Mucosa of stomach (tissue), 1 donor: ENCODE measurements around the gene CROCC2.

Experiments
- H3K27me3 ChIP-seq: one replicate; pipeline ENCODE4 v1.7.0; 2013; ENCODE audit warnings: mild to moderate bottlenecking, low read length; ENCODE audit not compliant: control insufficient read depth, insufficient read depth
- H3K36me3 ChIP-seq: one replicate; pipeline ENCODE4 v1.7.0; 2013; ENCODE audit warnings: low read length; ENCODE audit not compliant: control insufficient read depth, insufficient read depth
- H3K4me1 ChIP-seq: one replicate; pipeline ENCODE4 v1.7.0; 2013; ENCODE audit warnings: mild to moderate bottlenecking, low read length; ENCODE audit not compliant: control insufficient read depth, insufficient read depth
- H3K4me3 ChIP-seq: one replicate; pipeline ENCODE4 v1.7.0; 2013; ENCODE audit warnings: low read length
- H3K9ac ChIP-seq: one replicate; pipeline ENCODE4 v1.7.0; 2013; ENCODE audit warnings: mild to moderate bottlenecking, low read length, moderate library complexity
- H3K9me3 ChIP-seq: one replicate; pipeline ENCODE4 v1.7.0; 2013; ENCODE audit warnings: mild to moderate bottlenecking, low read length, moderate library complexity; ENCODE audit not compliant: control insufficient read depth
- donor health status: Pancreatic carcinoma.

Gene CROCC2

DNA sequence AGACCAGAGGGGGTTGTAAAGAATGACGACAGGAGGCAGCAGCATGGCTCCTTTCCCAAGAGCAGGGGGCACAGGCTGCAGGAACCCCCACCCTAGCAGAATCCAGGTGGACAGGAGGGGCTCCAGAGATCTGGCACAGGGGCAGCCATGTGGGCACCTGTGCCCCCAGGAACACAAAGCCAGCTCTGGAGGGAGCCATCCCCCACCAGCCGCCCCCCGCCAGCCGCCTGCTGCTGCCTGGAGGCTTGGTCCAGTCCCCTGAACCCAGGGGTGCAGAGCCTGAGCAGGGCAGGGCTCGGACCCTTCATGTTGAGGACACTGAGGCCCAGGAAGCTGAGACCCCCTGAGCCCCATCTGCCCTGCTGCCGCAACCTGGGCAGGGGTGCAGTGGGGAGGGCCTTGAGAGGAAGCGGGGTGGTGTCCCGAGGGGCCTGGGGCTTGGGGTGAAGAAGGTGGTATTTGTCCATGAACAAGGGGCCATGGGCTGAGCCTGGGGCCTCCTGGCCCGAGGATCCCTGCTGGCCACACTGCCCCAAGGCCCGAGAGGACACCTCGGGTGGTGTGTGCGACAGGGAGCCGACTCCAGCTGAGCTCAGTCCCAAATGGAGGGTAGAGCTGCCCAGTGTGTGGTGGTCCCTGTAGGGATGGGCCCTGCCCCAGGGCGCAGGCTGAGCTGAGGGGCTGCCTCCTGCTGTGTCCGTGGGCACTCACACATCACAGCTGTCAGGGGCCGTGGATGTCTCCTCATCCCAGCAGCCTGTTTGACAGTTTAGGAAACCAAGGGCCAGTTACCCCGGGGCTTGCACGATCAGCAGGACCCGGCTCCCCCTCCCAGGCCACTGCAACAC, 52.5 kb downstream of the CROCC2 start:
- Histone ChIP-seq H3K9ac (no peak overlapping the region), H3K27me3 (no peaks in the 10 kb centered on the region)

DNA sequence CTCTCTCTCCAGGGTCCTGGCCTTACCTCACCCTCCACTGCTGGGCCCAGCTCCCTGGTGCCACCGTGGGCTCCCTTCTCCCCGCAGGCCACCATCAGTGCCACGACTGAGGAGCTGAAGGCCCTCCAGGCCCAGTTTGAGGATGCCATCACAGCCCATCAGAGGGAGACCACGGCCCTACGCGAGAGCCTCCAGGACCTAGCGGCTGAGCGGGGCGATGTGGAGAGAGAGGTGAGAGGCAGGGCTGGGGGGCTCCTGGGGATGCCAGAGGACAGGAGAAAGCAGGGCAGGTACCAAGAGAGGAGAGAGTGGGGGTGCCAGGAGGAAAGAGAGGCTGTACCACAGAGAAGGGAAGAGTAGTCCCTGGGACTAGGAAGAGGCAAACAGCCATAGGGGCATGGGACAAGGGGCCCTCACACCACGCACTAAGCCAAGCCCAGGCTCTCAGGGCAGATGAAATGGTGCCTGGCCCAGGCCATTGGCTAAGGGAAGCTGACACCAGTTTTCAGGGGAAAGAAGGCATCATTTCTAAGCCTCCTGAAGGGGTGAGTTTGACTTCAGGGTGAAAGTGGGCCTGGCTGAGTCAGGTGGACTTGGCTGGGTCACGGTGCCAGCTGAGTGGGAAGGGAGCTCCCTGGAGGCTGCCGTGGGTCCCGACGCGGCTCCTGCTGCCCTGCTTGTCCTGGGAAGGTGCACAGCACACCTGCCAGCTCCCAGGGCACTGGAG, 53.2 kb downstream of the CROCC2 start:
- Histone ChIP-seq H3K4me1 (peaks cover 5% of the 10 kb centered on the region), H3K36me3 (no peaks in the 10 kb centered on the region), H3K9me3 (no peaks in the 10 kb centered on the region), H3K9ac (no peak overlapping the region), H3K27me3 (no peaks in the 10 kb centered on the region), H3K4me3 (no peak overlapping the region)

More for the DNA sequence above, 52.5 kb downstream of the CROCC2 start:
- no peaks in the 10 kb centered on the region for H3K36me3 ChIP-seq
- H3K4me3 ChIP-seq = no peak overlapping the region
- H3K9me3 ChIP-seq = no peaks in the 10 kb centered on the region
- H3K4me1 ChIP-seq = peaks cover 5% of the 10 kb centered on the region

- H3K27me3 ChIP-seq = no peaks in the 10 kb centered on the region
Measured at GRCh38 chr2:240959941-240960308, 53.8 kb downstream of the CROCC2 start.

DNA sequence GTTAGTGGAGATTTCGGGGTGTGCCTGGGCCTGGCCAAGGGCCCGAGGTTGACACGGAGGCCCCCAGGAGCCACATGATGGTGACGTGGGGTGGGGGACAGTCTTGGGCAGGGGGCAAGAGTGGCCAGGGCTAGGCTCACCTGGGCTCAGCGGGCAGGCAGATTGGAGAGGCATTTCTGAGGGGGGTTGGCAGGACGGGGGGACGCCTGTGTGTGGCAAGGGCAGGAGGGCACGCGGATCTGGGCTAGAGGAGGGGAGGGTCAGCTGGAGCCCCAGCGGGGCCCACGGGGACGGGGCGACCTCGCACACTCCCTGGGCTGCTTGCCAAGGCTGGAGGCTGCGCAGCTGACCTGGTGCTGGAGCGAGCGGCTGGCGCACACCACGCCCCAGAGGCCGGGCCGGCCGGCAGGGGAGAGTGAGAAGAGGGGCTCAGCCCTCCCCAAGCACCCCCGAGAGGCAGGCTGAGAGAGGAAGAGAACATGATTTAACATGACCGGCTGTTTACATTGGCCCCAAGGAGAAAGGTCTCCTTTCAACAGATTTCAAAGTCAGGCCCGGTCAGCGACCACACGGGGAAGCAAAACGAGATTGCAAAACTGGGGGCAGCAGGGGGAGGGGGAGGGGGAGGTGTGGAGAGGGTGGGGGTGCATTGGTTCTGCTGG, 54.3 kb downstream of the CROCC2 start:
- Histone ChIP-seq H3K36me3 (no peaks in the 10 kb centered on the region), H3K27me3 (no peaks in the 10 kb centered on the region), H3K9me3 (no peaks in the 10 kb centered on the region), H3K4me1 (peaks cover 5% of the 10 kb centered on the region), H3K9ac (no peak overlapping the region), H3K4me3 (no peak overlapping the region)

More at GRCh38 chr2:240959941-240960308, 53.8 kb downstream of the CROCC2 start:
- Histone ChIP-seq H3K9ac (no peak overlapping the region), H3K4me1 (peaks cover 5% of the 10 kb centered on the region), H3K4me3 (no peak overlapping the region), H3K9me3 (no peaks in the 10 kb centered on the region), H3K36me3 (no peaks in the 10 kb centered on the region)

DNA sequence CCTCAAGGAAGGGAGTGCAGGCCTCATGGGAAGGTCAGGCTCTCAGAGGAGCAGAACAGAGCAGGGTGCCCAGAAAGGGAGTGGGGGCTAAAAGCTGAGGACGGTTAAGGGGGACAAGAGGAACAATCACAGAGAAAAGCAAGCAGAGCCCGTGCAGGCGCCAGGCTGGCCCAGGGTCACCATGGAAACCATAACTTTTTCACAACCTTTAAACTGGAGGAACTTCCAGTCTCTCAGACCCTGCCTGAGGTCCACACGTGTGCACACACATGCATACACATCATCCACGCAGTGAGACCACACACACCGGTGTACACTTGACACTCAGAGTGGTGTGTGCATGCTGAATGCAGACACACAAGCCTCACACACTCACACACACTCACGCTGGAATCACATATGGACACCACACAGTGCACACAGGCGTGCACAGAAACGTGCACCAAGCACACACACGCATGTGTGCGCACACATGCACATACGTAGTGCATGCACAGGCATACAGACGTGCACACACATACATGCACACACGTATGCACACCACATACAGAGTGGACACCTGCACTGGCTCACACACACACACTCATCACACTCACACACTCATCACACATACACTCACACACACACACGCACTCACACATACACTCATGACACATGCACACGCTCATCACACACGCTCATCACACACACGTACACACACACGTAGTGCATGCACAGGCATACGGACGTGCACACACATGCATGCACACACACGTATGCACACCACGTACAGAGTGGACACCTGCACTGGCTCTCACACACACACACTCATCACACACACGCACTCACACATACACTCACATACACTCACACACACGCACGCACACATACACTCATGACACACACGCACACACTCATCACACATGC, 55.1 kb downstream of the CROCC2 start:
- no peak overlapping the region for H3K9ac ChIP-seq
- H3K27me3 ChIP-seq = no peaks in the 10 kb centered on the region
- no peaks in the 10 kb centered on the region for H3K9me3 ChIP-seq
- H3K4me1 ChIP-seq = peaks cover 5% of the 10 kb centered on the region
- no peaks in the 10 kb centered on the region for H3K36me3 ChIP-seq
- no peak overlapping the region for H3K4me3 ChIP-seq

DNA sequence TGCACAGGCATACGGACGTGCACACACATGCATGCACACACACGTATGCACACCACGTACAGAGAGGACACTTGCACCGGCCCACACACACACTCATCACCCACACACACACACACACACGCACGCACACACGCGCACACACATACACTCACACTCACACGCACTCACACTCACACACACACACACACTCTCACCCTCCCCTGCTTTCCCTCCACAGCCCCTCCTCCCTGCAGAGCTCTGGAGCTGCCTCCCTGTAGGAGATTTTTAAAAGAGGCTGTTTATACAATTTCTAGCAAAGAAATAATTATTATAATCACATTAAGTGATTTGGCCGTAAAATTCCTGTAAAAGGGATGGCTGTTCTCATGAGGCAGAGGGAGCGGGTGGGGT, 55.8 kb downstream of the CROCC2 start:
- Histone ChIP-seq H3K4me1 (peaks cover 5% of the 10 kb centered on the region), H3K9me3 (no peaks in the 10 kb centered on the region), H3K36me3 (no peaks in the 10 kb centered on the region), H3K4me3 (no peak overlapping the region), H3K27me3 (no peaks in the 10 kb centered on the region), H3K9ac (no peak overlapping the region)

GRCh38 chr2:240962300-240963064, 56.3 kb downstream of the CROCC2 start:
- H3K4me1 ChIP-seq = peaks cover 5% of the 10 kb centered on the region
- H3K36me3 ChIP-seq = no peaks in the 10 kb centered on the region
- no peak overlapping the region for H3K4me3 ChIP-seq
- no peaks in the 10 kb centered on the region for H3K9me3 ChIP-seq
- no peak overlapping the region for H3K9ac ChIP-seq
- H3K27me3 ChIP-seq = no peaks in the 10 kb centered on the region

DNA sequence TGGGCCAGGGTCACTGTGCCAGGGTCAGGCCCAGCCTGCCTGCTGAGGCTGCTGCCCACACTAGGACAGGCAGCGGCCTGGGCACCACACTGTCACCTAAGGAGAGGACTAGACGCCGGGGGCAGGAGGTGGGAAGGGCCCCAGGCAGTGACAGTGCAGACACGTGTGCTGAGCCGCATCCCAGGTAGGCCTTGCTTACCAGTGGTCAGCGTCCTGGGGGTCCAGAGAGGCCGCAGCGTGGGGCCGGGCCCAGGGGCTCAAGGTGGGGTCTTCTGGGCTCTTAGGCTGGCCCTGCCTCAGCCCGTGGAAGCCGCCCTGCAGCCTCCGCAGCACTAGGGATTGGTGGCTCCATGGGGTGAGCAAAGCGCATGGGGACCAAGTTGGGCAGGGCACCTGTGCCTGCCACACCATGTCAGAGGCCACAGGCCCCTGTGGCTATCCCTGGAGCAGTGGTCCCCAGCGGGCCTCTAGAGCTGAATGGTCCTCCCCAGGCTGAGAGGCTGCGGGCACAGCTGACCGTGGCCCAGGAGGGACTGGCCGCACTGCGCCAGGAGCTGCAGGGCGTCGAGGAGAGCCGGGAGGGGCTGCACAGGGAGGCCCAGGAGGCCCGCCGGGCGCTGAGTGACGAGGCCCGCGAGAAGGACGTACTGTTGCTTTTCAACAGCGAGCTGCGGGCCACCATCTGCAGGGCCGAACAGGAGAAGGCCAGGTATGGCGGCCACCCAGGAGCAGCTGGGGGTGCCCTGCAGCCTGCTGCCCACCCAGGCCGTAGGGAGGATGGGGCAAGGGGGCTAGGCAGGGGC, 57.1 kb downstream of the CROCC2 start:
- H3K4me1 ChIP-seq = peaks cover 5% of the 10 kb centered on the region
- H3K9me3 ChIP-seq = no peaks in the 10 kb centered on the region
- no peak overlapping the region for H3K4me3 ChIP-seq
- H3K9ac ChIP-seq = no peak overlapping the region
- no peaks in the 10 kb centered on the region for H3K36me3 ChIP-seq
- H3K27me3 ChIP-seq = no peaks in the 10 kb centered on the region

DNA sequence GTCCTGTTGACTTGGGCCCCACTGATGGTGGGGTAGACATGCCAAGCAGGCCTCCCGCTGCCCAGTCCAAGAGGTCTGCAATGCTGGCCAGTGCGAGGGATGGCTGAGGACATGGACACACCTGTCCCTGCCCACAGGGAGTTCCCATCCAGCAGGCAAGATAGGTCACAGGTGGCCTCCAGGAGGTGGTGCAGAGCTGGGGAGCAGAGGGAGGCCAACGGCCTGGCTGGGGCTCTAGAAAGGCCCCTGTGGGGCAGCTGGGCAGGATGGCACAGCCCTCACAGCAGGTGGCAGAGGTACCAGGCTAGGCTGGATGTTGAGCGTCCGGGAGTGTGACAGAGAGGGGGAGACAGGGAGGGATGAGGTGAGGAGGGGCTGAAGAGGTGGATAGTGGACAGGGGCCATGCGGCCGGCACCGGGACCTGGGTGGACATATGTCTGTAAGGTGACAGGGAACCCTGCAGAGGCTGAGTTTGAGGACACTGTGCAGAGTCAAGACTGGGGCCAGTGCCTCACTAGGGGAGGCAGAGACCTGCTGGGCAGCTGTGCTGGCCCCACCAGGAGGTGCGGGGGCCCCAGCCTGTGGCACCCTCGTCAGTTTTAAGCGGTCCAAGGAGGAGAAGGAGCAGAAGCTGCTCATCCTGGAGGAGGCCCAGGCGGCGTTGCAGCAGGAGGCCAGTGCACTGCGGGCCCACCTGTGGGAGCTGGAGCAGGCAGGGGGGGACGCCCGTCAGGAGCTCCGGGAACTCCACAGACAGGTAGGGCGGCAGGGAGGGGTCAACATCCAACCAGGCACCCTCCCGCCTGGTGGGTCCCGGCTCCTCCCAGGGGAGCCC, 58.0 kb downstream of the CROCC2 start:
- peaks cover 5% of the 10 kb centered on the region for H3K4me1 ChIP-seq
- H3K27me3 ChIP-seq = no peaks in the 10 kb centered on the region
- no peak overlapping the region for H3K4me3 ChIP-seq

DNA sequence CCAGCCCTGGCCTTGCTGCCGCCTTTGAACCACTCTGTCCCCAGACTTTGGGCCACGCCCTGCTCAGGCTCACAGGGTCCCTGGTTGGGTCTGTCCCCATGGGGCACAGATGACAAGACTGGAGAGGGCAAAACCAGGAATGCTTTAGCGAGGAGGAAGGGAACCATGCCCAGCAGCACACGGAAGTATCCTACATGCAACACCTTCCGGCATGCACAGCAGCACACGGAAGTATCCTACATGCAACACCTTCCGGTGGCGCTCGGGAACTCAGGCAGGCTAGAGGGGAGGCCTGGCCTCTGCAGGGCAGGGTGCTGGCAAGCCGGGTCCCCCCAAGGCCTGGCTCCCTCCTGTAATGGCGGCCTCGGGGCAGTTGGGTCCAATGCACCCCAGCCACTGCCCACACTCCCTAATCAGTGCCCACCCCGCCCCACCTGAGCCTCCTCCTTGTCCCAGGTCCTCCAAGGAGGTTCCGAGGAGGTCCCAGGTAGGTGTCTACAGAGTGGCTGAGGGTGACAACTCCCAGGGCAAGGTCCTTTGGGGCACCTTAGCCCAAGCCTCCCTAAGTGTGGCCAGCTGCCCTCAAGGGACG, 58.7 kb downstream of the CROCC2 start:
- no peak overlapping the region for H3K4me3 ChIP-seq
- no peaks in the 10 kb centered on the region for H3K9me3 ChIP-seq
- no peaks in the 10 kb centered on the region for H3K27me3 ChIP-seq
- no peak overlapping the region for H3K9ac ChIP-seq
- H3K36me3 ChIP-seq = no peaks in the 10 kb centered on the region
- peaks cover 5% of the 10 kb centered on the region for H3K4me1 ChIP-seq

More for the DNA sequence above, 58.0 kb downstream of the CROCC2 start:
- Histone ChIP-seq H3K9me3 (no peaks in the 10 kb centered on the region), H3K9ac (no peak overlapping the region), H3K36me3 (no peaks in the 10 kb centered on the region)
